Measurements from ENCODE around the gene KLHL2.

- TF ChIP-seq RARB (CRISPR knock-in tag; IDR thresholded peaks at IDR 0.05) (no peak), ZC3H10 (CRISPR knock-in tag; IDR thresholded peaks at IDR 0.05) (no peak), OSR1 (CRISPR knock-in tag; IDR thresholded peaks at IDR 0.05) (no peak), TCF4 (CRISPR knock-in tag; IDR thresholded peaks at IDR 0.05; ENCODE audit: borderline replicate concordance) (no peak), ZFP30 (CRISPR knock-in tag; IDR thresholded peaks at IDR 0.05) (no peak), TOX (CRISPR knock-in tag; IDR thresholded peaks at IDR 0.05; ENCODE audit: borderline replicate concordance) (no peak), ESRRG (CRISPR knock-in tag; IDR thresholded peaks at IDR 0.05) (no peak), ZFP3 (CRISPR knock-in tag; IDR thresholded peaks at IDR 0.05) (no peak), ZNF8 (CRISPR knock-in tag; IDR thresholded peaks at IDR 0.05) (no peak)
- TF ChIP-seq, protein P1, sequence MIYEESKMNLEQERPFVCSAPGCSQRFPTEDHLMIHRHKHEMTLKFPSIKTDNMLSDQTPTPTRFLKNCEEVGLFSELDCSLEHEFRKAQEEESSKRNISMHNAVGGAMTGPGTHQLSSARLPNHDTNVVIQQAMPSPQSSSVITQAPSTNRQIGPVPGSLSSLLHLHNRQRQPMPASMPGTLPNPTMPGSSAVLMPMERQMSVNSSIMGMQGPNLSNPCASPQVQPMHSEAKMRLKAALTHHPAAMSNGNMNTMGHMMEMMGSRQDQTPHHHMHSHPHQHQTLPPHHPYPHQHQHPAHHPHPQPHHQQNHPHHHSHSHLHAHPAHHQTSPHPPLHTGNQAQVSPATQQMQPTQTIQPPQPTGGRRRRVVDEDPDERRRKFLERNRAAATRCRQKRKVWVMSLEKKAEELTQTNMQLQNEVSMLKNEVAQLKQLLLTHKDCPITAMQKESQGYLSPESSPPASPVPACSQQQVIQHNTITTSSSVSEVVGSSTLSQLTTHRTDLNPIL (CRISPR knock-in tag; IDR thresholded peaks at IDR 0.05; ENCODE audit: low read depth), result no peak
- TF ChIP-seq, protein P2, sequence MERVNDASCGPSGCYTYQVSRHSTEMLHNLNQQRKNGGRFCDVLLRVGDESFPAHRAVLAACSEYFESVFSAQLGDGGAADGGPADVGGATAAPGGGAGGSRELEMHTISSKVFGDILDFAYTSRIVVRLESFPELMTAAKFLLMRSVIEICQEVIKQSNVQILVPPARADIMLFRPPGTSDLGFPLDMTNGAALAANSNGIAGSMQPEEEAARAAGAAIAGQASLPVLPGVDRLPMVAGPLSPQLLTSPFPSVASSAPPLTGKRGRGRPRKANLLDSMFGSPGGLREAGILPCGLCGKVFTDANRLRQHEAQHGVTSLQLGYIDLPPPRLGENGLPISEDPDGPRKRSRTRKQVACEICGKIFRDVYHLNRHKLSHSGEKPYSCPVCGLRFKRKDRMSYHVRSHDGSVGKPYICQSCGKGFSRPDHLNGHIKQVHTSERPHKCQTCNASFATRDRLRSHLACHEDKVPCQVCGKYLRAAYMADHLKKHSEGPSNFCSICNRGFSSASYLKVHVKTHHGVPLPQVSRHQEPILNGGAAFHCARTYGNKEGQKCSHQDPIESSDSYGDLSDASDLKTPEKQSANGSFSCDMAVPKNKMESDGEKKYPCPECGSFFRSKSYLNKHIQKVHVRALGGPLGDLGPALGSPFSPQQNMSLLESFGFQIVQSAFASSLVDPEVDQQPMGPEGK (CRISPR knock-in tag; IDR thresholded peaks at IDR 0.05; ENCODE audit: borderline replicate concordance), result no peak
- TF ChIP-seq, protein P3, sequence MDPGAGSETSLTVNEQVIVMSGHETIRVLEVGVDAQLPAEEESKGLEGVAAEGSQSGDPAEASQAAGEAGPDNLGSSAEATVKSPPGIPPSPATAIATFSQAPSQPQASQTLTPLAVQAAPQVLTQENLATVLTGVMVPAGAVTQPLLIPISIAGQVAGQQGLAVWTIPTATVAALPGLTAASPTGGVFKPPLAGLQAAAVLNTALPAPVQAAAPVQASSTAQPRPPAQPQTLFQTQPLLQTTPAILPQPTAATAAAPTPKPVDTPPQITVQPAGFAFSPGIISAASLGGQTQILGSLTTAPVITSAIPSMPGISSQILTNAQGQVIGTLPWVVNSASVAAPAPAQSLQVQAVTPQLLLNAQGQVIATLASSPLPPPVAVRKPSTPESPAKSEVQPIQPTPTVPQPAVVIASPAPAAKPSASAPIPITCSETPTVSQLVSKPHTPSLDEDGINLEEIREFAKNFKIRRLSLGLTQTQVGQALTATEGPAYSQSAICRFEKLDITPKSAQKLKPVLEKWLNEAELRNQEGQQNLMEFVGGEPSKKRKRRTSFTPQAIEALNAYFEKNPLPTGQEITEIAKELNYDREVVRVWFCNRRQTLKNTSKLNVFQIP (CRISPR knock-in tag; IDR thresholded peaks at IDR 0.05; ENCODE audit: borderline replicate concordance, low read depth), result no peak
These were observed 90.3 kb downstream of the KLHL2 start for GRCh38 chr4:165297626-165298025.
